ENCODE results near the gene ZNF667.

The ZNF667 gene

GRCh38 chr19:56476651-56477428, at the start of gene ZNF667:
Gene ZNF667, minus strand, starts transcription at chr19:56477345. Its CDS starts 14,975 bp downstream, at chr19:56462370.
- DNase-seq: no peak

- no peak for DNase-seq
Observed at GRCh38 chr19:56525214-56525860, 48.2 kb upstream of the ZNF667 start.

GRCh38 chr19:56508290-56508778, 31.2 kb upstream of the ZNF667 start:
- no peak for DNase-seq

- DNase-seq: peak in 1 of 2 experiments; percentile 42
Observed at GRCh38 chr19:56507446-56508289, 30.5 kb upstream of the ZNF667 start, which contains the start of gene ZNF471. Gene ZNF471, plus strand, starts transcription at chr19:56507855. Its CDS starts 3,717 bp downstream, at chr19:56511572.

GRCh38 chr19:56504581-56504980, 27.4 kb upstream of the ZNF667 start:
- no peak for DNase-seq

GRCh38 chr19:56491399-56491798, 14.3 kb upstream of the ZNF667 start:
- no peak for DNase-seq

- DNase-seq: no peak
Observed at GRCh38 chr19:56477429-56478338, 539 bp upstream of the ZNF667 start.

- DNase-seq: no peak
Observed at GRCh38 chr19:56476093-56476492, 1.1 kb downstream of the ZNF667 start.

GRCh38 chr19:56474308-56474707, 2.8 kb downstream of the ZNF667 start:
- no peak for DNase-seq

- no peak for DNase-seq
Observed at GRCh38 chr19:56441206-56441792, 35.8 kb downstream of the ZNF667 start.

GRCh38 chr19:56423985-56424353, 53.2 kb downstream of the ZNF667 start:
- DNase-seq: no peak

GRCh38 chr19:56423276-56423984, 53.7 kb downstream of the ZNF667 start:
- no peak for DNase-seq

GRCh38 chr19:56405062-56405461, 72.1 kb downstream of the ZNF667 start:
- no peak for DNase-seq

- DNase-seq: no peak
Observed at GRCh38 chr19:56404705-56405056, 72.5 kb downstream of the ZNF667 start.

GRCh38 chr19:56403764-56404704, 73.1 kb downstream of the ZNF667 start, which contains the start of gene ZNF583:
Gene ZNF583, plus strand, starts transcription at chr19:56404332. Its CDS starts 2,783 bp downstream, at chr19:56407115.
- peak; percentile 54 to 89 for DNase-seq

GRCh38 chr19:56403261-56403660, 73.9 kb downstream of the ZNF667 start:
- DNase-seq: no peak

- no peak for DNase-seq
Observed at GRCh38 chr19:56400485-56400884, 76.7 kb downstream of the ZNF667 start.

- no peak for DNase-seq
Observed at GRCh38 chr19:56398809-56399208, 78.3 kb downstream of the ZNF667 start.

GRCh38 chr19:56393119-56394012, 83.8 kb downstream of the ZNF667 start, which contains the start of gene ZNF582:
Gene ZNF582, minus strand, starts transcription at chr19:56393534. Its CDS starts 1,782 bp downstream, at chr19:56391752.
- DNase-seq: peak in 1 of 2 experiments; percentile 68
